ENCODE measurements around the gene RRAS2.

GRCh38 chr11:14269692-14270573 is 89.0 kb downstream of the RRAS2 start:
- TF ChIP-seq REST (IDR thresholded peaks at IDR 0.05; ENCODE audit: insufficient read depth in 1 of 2, low read depth in 2 of 2, low read length in 2 of 2) (peak in 1 of 2 experiments; percentile 78; a peak in 2 of 4 replicates), TAF1 (IDR thresholded peaks at IDR 0.05; ENCODE audit: borderline replicate concordance, insufficient read depth, low read length) (no peak), POLR2AphosphoS5 (IDR thresholded peaks at IDR 0.05; ENCODE audit: low read depth, low read length) (no peak), FOXP2 (optimal IDR thresholded peaks at IDR 0.05; ENCODE audit: borderline replicate concordance, extremely low read depth, extremely low read length, insufficient read depth) (no peak), SIN3A (IDR thresholded peaks at IDR 0.05; ENCODE audit: borderline replicate concordance, insufficient read depth, low read length) (no peak)
